ENCODE results near the gene ERVV-1. TPM values are rescaled to one million over a fixed set of nuclear protein-coding genes. Genes with fewer than 3 reads are reported as not detected.
A peak's percentile ranks its signal among the peaks of the same experiment; 100 is the strongest.
"Not testable (repeated sequence)": the region's sequence is repeated elsewhere in the genome, so short reads cannot be mapped to it uniquely, and the experiment has no call there.

The ERVV-1 gene, protein sequence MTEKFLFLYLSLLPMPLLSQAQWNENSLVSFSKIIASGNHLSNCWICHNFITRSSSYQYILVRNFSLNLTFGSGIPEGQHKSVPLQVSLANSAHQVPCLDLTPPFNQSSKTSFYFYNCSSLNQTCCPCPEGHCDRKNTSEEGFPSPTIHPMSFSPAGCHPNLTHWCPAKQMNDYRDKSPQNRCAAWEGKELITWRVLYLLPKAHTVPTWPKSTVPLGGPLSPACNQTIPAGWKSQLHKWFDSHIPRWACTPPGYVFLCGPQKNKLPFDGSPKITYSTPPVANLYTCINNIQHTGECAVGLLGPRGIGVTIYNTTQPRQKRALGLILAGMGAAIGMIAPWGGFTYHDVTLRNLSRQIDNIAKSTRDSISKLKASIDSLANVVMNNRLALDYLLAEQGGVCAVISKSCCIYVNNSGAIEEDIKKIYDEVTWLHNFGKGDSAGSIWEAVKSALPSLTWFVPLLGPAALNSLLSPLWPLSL
- total RNA-seq: not detected

DNA sequence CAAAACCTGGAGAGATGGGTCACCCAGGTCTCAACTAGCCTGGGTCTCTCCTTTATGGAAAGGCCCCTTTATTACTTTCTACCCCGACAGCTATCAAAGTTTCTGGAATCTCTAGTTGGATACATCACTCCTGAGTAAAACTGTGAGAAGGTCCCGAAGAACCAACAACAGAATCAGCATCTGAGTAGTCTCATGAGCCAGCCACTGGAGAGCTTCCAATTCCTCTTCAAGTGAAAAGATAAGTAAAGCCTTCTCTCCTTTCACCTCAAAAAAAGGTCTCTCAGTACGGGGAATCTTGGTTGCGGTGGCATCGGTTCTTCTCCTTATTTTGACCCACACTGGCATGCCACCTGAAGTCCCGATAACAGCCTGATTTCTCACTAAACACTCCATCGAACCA, at the start of gene ERVV-1:
TSS of gene ERVV-1 (plus strand) at position 301 of the 400 bp plus-strand sequence. CDS start 170 bp downstream, outside the sequence.
- DNase-seq: no peak

DNA sequence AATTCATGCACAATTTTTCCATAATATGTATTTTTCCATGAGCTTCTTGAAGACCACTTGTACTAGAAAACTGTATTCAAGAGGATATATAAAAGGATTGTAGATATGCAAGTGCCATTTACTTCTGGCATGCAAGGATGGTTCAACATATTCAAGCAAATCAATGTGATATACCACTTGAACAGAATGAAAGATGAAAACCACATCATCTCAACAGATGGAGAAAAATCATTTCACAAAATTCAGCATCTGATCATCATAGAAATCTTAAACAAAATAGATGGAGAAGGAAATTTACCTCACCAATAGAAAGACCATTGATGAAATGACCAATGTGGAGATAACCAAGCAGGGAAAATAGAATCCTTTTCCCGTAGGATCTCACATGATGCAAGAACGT, 45.9 kb upstream of the ERVV-1 start:
- no peak for DNase-seq

DNA sequence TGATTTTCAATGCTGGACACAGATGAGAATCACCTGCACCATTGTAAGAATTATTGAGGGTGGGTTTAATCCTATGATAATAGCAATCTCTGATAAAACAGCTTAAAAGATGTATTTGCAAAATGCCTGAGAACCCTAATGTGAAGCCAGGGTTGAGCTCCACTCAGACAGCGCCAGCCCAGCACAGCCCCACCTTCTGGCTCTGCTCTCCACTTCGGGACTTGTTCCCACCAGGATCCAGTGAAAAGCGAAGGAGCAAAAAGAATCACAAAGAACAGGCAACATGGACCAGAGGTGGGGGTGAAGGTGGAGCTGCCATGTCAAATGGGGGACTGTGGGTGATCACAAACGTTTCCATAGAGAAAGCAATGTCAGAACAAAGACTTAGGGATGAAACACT, 32.4 kb upstream of the ERVV-1 start:
- DNase-seq: no peak

DNA sequence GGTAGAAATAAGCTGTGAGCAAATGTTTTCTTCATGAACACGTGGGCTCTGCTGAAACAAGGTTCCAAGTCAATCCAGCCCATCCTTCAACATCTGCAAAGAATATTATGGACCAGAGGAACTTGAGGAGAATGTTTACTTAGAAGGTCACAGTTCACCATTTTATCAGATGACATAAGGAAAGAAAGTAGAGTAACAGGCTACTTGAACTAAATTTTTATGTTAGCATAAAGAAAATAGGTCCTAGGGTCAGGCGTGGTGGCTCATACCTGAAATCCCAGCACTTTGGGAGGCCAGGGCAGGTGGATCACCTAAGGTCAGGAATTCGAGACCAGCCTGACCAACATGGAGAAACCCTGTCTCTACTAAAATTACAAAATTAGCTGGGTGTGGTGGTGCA, 30.6 kb upstream of the ERVV-1 start:
- not testable (repeated sequence) for DNase-seq

DNA sequence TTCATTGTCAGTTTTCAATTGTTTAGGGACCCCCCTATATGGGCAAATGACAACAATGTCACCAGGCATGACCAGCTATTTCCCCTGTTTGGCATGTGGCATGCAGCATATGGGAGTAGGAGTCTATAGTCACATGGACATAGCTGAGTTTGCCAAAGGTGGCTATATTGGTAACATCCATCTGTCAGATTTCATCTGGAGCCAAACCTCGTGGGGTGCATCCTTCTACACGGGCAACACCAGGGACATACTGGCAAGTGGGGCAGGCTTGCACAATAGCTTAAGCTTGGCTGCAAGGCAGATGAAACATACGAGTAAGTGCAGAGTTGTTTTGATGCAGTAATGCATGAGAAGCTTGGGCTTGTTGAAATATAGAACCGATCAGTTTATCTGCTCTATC, 26.5 kb upstream of the ERVV-1 start:
- no peak for DNase-seq

DNA sequence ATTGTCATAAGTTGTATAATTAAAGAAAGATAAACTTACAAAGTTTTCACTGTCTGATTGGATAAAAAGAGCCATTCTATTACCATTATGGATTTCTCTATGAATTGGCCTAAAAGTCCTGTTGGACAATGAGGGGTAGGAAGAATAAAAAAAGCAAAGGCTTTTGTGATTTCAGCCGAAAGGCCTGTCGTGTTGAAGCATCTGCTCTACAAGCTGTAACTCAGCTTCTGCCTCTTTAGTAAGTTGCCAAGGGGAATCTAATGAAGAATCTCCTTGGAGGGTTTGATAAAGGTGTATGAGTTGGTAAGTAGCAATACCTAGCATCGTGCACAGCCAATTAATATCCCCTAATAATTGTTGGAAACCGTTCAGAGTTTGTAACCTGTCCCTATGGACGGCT, 25.2 kb upstream of the ERVV-1 start:
- no peak for DNase-seq

DNA sequence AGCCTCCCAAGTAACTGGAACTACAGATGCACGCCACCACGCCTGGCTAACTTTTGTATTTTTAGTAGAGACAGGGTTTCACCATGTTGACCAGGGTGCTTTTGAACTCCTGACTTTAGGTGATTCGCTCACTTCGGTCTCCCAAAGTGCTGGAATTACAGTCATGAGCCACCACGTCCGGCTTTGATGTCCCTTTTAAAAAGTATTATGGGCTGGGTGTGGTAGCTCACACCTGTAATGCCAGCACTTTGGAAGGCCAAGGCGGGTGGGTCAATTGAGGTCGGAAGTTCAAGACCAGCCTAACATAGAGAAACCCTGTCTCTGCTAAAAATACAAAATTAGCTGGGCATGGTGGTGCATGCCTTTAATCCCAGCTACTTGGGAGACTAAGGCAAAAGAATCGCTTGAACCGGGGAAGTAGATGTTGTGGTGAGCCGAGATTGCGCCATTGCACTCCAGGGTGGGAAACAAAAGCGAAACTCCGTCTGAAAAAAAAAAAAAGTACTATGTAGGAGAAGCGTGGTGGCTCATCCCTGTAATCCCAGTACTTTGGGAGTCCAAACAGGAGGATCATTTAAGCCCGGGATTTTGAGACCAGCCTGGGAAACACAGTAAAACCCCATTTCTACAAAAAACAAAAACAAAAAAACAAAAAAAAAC, 22.8 kb upstream of the ERVV-1 start:
- DNase-seq: no peak

DNA sequence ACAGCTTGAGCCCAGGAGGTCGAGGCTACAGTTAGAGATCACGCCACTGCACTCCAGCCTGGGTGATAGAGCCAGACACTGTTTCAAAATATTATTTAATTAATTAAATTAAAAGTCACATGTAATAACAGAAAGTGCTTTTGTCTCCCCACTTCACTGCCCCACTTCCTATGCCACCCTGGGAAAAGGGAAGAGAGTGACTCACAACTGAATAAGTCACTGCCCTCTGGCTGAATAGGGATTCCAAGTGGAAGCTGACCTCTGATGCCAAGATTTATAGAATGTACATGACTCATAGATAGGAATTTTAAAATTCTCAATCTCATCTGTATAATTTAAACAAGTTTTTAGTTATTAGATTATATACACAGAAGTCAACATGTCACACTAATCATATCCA, 22.2 kb upstream of the ERVV-1 start:
- DNase-seq: no peak

DNA sequence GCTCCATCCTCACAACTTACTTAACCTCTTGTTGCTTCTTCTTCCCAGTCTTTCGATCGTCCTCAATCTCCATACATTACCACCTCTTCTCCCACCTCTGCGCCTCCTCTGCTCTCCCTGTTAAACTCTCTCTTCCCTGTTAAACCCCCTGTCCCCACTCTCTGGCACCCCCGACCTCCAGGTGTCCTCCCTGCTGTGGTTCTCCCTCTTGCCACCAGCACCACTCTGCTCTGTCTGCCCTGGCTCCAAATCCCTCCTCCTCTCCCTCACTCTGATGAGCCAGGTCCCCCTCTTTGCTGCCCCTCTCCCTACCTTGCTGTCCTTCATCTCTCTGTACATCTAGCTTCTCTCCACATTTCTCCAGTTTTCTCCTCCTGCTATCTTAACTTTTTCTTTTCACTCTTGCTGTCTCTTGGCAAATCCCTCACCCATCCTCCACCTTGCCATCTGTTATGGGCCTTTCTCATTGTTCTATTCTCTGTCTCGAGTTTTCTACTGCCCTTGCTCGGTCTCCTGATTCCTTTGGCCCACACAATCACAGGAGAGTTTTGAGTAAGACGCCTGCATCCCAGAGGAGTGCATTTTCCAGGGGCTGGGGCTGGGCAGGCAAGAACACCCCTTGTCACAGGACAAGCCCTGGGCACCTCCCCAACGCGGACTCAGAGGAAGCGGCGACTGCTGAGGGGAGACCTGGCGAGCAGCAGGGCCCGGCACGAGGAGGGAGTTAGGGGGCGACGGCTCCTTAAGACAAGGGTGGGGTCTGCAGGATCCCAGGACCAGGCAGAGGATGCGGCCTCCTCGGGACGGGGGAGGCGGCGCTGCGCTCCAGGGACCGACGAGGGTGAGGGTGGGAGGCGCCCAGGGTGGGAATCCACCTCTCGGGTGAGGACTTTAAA, 21.4 kb upstream of the ERVV-1 start:
- no peak for DNase-seq

DNA sequence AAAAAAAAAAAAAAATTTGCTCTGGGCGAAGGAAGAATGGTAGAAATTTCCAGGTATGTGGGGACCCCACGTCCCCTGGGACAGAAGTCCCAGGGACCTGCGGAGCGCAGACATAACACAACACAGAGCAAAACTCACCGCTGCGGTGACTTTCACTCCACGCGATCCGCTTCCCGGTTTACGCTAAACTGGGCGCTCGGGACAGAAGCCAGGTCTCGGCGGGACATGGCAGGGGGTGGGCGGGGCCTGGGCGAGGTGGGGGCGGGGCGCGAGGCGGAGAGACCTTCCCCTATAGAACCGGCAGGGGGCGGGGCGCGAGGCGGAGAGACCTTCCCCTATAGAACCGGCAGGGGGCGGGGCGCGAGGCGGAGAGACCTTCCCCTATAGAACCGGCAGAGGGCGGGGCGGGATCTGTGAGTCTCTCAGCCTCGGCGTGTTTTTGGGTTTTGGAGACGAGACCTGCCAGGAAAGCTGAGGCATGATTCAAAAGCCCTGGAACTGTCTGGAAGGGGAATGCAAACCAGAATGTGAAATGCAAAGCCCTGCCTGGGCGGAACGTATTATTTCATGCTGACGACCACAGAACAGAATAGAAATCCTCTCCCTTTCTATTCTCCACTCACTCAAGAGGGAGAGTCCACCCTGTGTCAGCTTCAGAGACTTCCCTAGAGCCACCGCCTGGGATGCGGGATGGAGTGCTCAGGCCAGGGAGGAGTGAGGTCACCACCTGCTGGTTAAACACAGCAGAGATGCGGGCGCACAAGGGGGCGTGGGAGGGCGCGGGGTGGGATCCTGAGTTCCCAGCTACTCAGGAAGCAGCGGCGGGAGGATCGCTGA, 20.2 kb upstream of the ERVV-1 start:
- DNase-seq: peak; percentile 76

DNA sequence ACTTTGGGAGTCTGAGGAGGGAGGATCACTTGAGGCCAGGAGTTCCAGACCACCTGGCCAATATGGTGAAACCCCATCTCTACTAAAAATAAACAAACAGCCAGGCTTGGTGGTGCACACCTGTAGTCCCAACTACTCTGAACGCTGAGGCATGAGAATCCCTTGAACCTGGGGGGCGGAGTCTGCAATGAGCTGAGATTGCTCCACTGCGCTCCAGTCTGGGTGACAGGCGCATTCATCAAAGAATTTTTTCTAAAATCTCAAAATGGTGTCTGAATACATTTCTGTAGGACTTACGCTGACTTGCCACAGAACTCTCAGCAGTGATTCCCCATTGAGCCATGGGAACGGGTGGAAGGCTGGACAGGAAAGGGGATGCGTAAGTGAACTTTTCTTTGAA, 18.0 kb upstream of the ERVV-1 start:
- DNase-seq: no peak

DNA sequence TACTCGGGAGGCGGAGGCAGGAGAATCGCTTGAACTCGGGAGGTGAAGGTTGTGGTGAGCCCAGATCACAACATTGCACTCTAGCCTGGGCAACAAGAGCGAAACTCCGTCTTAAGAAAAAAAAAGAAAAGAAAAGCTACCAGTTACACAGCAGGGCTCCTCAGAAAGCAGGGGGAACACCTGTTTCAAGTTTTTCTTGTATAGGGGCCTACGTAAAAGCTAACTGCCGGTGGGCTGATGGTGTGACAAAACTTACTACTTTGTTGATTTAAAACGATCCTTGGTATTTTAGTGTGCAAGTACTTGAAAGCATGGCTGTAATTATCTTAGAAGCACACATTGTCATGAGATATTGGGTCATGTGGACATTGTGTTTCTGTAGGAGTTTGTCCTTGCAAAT, 15.7 kb upstream of the ERVV-1 start:
- DNase-seq: no peak

DNA sequence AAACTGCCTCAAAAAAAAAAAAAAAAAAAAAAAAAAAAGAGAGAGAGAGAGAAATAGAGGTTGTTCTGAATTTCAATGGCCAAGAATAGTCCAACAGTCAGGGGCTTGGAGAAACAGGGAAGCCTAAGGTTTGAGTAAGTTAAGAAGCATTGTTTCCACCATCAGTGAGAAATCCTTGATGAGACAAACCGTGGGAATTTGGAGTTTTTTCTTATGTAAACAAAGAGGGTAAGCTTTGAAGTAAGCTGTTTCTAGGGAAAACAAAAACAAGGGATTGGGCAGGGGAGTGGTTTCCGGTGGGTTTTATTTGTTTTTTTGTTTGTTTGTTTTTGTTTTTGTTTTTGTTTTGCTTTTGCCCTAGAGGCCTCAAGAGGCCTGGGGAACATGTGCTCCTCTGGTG, 11.2 kb upstream of the ERVV-1 start:
- no peak for DNase-seq

DNA sequence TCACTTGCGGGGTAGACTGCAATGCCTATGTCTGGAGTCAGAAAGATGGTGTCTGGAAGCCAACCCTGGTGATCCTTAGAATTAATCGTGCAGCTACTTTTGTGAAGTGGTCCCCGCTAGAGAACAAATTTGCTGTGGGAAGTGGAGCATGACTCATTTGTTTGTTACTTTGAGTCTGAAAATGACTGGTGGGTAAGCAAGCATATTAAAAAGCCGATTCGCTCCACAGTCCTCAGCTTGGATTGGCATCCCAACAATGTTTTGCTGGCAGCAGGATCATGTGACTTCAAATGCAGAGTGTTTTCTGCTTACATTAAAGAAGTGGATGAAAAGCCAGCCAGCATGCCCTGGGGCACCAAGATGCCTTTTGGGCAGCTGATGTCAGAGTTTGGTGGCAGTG, 9.5 kb upstream of the ERVV-1 start:
- DNase-seq: no peak

DNA sequence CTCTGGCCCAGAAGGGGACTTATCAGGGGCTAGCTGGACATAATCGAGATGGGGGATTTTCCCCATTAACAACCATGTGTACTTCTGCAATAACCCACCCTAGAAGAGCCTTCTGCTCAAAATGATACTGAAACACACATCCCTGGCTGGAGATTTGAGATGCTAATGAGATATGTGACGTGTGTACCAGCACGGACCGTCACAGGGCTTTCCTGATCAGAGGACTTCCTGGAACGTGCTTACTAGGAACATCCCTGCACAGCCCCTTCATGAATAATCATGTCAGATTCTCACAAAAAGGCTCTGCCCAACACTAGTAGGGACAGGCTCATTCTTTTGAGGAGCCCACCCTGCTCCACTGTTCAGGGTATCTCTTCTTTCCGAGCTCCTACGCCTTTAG, 6.5 kb upstream of the ERVV-1 start:
- DNase-seq: no peak

DNA sequence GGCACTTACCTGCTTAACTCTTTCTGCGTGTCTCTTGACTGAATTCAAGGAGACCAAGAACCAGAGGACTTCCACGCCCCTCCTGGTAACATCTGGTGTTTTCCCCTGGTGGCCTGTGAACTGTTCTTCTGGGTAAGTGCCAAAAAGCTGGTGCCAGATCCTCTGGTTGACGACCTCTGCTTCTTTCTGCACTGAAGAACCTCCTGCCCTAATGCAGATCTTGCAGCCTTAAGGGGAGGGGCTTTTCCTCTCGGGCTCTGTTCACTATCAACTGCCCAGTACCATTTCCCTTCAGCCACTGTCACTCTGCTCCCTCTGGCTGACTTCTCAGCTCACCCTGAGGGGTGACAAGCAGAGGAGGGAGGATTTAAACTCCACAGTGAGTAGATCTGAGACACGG, 6.1 kb upstream of the ERVV-1 start:
- no peak for DNase-seq

DNA sequence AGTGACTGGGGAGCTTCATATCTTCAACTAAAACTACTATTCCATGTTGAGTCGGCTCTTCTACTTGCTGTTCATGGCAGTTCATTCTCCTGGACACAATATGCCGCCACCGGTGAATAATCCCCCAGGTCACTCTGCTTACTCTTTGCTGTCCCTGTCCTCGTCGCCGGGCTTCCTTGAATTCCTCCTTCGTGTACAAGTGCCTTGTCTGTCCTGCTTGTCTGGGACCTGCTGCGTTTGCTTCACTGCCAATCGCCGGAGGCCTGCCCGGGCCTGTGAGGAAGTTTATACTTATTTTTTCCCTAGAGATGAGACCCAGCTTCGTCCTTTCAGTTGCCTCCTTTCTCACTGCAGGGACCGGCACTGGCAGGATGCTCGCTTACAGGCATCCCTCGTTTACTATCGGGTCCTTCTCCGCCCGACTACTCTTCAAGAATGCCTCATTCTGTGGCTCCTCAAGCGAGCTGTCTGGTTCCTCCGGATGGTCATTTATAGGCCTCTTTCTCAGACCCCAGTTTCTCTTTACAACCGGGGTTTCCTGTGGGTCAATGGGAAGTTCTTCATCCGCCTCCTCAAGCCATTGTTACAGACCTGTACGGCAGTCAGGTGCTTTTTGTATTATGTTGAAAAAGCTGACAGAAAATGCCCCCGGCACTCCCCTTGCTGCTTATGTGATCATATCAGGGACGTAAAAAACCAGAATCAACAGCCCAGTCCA, 5.5 kb upstream of the ERVV-1 start:
- DNase-seq: no peak

DNA sequence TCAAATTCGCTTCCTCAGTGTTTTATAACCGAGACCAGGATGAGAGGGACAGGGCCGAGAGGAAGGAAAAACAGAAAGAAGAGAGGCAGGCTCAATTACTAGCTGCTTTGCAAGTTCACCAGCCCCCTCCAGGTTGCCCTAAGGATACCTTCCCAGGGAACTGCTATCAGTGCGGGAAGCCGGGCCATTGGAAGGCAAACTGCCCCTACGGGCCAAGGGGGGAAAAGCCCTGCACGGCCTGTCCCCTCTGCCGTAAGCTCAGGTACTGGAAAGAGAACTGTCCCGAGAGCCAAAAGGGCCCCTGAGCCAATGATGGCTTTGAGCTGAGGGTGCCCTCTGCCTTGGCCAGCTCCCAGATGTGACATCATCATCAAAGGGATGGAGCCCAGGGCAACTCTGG, 3.2 kb upstream of the ERVV-1 start:
- no peak for DNase-seq

DNA sequence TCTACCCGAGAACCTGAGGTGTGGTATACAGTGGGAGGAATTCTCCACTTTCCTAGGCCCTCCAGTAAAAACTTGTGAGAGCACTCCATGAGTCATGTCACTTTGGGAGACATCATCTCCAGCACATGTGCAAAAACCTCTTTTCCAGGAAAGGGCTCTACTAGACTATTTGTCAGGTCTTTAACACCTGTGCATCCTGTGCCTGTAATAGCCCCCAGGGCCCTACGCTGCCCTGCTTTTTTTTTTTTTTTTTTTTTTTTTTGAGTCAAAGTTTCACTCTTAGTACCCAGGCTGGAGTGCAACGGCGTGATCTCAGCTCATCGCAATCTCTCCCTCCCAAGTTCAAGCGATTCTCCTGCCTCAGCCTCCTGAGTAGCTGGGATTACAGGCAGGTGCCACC, 1.7 kb upstream of the ERVV-1 start:
- no peak for DNase-seq

DNA sequence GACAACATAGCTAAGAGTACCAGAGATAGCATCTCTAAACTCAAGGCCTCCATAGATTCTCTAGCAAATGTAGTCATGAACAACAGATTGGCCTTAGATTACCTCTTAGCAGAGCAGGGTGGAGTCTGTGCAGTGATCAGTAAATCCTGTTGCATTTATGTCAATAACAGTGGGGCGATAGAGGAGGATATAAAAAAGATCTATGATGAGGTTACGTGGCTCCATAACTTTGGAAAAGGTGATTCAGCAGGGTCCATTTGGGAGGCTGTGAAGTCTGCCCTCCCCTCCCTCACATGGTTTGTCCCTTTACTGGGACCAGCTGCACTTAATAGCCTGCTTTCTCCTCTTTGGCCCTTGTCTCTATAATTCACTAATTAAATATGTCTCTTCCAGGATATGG, 1.4 kb downstream of the ERVV-1 start:
- DNase-seq: no peak

DNA sequence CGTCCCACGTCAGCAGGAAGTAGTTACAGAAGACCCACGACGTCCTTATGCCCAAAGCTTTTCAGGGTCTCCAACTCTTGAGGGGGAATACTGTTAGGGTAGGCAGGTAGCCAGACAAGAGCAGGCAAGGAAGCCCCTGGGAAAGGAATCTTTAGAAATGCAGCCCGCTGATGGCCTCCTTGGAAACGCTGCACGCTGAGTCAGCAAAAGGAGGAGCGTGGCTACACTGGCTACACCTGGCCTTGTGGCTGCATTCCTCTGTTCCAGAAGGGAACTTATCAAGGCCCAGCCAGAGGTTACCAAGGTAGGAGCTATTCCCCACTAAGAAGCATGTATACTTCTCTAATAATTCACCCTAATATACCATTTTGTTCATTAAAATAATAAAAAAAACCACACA, 2.0 kb downstream of the ERVV-1 start:
- DNase-seq: no peak

DNA sequence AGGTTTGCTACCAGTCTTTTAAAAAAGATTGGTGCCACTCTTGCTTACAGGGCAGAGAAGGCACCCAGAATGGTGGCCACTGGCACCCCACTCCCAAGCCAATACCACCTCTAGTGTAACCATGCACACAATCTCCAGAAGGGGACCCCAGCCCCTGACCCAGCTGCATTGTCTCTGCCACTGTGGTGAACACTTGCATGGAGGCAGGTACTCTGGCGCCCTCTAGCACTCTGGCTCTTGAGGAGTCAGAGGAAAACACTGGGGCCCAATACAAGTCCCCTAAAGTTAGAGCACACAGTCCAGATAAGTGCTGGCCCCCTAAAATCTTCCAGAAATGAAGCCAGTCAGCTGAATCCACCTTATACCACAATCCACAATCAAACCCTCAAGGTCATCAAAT, 6.0 kb downstream of the ERVV-1 start:
- DNase-seq: no peak

All from effector CD4-positive, alpha-beta T cell (primary cell).